C4-2B (cell line): ENCODE measurements around the gene GIMAP8.

ENCODE experiments used
- ZFX ChIP-seq: fragments of 450-650 bp; IDR thresholded peaks from 2 replicates; pipeline ENCODE4 v1.6.1; 2017
- TF ChIP-seq, protein P1 (sequence below): fragments of 450-650 bp; conservative IDR thresholded peaks from 2 replicates; pipeline ENCODE4 v1.5.1; 2017; ENCODE audit warnings: mild to moderate bottlenecking

DNA sequence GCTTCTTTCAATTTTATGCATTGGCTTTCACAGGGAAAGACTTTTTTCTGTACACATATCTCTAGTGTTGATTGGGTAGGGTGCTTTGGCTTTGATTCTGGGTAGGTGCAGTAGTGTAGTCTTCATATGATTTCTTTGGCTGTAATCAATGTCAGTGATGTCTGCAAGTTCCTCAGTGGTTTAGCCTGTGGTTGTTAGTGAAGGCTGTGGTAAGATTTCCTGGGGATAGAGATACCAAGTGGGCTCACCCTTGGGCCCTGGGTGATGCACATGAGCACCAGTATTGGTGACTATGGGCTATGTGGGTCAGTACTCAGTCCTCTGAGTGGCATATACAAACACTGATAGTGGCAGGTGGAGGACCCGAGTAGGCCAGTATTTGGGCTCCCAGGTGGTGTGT is 13.0 kb downstream of the GIMAP8 start:
- TF ChIP-seq, protein P1, sequence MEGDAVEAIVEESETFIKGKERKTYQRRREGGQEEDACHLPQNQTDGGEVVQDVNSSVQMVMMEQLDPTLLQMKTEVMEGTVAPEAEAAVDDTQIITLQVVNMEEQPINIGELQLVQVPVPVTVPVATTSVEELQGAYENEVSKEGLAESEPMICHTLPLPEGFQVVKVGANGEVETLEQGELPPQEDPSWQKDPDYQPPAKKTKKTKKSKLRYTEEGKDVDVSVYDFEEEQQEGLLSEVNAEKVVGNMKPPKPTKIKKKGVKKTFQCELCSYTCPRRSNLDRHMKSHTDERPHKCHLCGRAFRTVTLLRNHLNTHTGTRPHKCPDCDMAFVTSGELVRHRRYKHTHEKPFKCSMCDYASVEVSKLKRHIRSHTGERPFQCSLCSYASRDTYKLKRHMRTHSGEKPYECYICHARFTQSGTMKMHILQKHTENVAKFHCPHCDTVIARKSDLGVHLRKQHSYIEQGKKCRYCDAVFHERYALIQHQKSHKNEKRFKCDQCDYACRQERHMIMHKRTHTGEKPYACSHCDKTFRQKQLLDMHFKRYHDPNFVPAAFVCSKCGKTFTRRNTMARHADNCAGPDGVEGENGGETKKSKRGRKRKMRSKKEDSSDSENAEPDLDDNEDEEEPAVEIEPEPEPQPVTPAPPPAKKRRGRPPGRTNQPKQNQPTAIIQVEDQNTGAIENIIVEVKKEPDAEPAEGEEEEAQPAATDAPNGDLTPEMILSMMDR, result no peak
- TF ChIP-seq ZFX, result no peak
